ENCODE measurements around the gene DCST2.

Gene DCST2

DNA sequence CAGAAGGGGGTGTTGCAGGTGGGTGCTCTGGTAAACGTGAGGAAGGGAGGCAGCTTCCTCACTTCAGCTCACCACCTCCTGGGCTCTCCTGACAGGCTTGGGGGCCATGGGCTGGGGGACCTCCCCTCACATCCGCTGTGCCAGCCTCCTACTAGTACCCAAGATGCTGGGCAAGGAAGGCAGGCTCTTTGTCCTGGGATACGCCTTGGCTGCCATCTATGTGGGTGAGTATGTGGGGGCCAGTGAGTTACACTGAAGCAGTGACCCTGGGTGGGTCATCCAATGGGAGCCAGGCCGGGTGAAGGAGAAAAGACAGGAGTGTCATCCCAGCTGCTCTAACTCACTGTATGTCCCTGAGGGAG lies 5.7 kb upstream of the DCST2 start:
- H3K9me3 ChIP-seq (ENCODE audit: insufficient read depth, low read depth, low read length): no peaks in the 10 kb centered on the region
- H3K79me2 ChIP-seq (ENCODE audit: insufficient read depth, low read length): no peaks in the 10 kb centered on the region
- no peaks in the 10 kb centered on the region for H3K36me3 ChIP-seq (ENCODE audit: insufficient read depth, low read length)
- H3F3A ChIP-seq (ENCODE audit: low read depth): no peaks in the 10 kb centered on the region
- H3K9me2 ChIP-seq (replicated peaks; ENCODE audit: low read depth, low read length): no peaks in the 10 kb centered on the region
- H3K27me3 ChIP-seq (ENCODE audit: insufficient read depth, low read length, poor library complexity, severe bottlenecking): no peaks in the 10 kb centered on the region
- H3K4me1 ChIP-seq (ENCODE audit: insufficient read depth, low read length, poor library complexity, severe bottlenecking): peaks cover 8% of the 10 kb centered on the region
- H2AFZ ChIP-seq (ENCODE audit: low read length): 0 out of 2 replicates have a peak overlapping the region, but pooled peaks have one; percentile 11
- TF ChIP-seq, protein P1, sequence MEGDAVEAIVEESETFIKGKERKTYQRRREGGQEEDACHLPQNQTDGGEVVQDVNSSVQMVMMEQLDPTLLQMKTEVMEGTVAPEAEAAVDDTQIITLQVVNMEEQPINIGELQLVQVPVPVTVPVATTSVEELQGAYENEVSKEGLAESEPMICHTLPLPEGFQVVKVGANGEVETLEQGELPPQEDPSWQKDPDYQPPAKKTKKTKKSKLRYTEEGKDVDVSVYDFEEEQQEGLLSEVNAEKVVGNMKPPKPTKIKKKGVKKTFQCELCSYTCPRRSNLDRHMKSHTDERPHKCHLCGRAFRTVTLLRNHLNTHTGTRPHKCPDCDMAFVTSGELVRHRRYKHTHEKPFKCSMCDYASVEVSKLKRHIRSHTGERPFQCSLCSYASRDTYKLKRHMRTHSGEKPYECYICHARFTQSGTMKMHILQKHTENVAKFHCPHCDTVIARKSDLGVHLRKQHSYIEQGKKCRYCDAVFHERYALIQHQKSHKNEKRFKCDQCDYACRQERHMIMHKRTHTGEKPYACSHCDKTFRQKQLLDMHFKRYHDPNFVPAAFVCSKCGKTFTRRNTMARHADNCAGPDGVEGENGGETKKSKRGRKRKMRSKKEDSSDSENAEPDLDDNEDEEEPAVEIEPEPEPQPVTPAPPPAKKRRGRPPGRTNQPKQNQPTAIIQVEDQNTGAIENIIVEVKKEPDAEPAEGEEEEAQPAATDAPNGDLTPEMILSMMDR (conservative IDR thresholded peaks at IDR 0.05; ENCODE audit: low read length): no peak
- no peak for TF ChIP-seq EZH2phosphoT487 (IDR thresholded peaks at IDR 0.05; ENCODE audit: borderline replicate concordance)
- H4K20me1 ChIP-seq (ENCODE audit: insufficient read depth, low read length, poor library complexity, severe bottlenecking): no peaks in the 10 kb centered on the region
- no peak overlapping the region for H3K9ac ChIP-seq (ENCODE audit: low read depth, low read length, poor library complexity, severe bottlenecking)
- H3K4me2 ChIP-seq (ENCODE audit: low read depth, low read length, poor library complexity, severe bottlenecking): no peak overlapping the region
- H3K4me3 ChIP-seq (ENCODE audit: low read length, poor library complexity, severe bottlenecking): no peak overlapping the region

DNA sequence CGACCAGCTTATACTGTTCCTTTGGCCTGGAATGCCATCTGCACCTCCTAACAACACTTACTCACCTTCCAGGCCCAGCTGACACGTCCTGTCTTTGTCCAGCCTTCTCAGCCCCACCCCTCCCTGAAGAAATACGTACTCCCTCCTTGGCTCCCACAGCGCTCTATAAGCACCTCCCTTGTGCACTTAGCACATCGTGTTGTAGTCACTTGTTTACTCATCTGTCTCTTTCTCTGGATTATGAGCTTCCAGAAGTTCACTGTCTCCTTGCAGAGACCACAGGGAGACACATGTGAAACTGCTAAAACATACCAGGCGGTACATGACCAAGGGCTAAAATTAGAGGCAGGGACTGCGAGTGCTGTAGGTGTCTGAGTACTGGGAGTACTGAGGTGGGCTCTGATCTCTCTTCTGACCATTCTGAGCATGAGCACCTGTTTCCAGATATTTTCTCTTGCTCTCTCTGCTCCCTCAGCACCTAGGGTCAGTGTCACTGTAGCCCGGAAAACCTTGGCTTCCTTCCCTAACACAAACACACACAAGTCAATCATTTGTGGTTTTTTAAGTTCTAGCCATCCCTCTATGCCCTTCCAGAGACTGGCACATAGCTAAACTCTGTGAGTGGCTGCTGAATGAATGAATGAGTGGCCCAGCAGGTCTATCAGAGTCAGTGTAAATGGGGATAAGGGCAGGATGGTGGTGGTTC lies 5.2 kb upstream of the DCST2 start:
- Histone ChIP-seq H3K4me2 (ENCODE audit: low read depth, low read length, poor library complexity, severe bottlenecking) (no peak overlapping the region), H3K27me3 (ENCODE audit: insufficient read depth, low read length, poor library complexity, severe bottlenecking) (no peaks in the 10 kb centered on the region), H2AFZ (ENCODE audit: low read length) (0 out of 2 replicates have a peak overlapping the region, but pooled peaks have one; percentile 11)

DNA sequence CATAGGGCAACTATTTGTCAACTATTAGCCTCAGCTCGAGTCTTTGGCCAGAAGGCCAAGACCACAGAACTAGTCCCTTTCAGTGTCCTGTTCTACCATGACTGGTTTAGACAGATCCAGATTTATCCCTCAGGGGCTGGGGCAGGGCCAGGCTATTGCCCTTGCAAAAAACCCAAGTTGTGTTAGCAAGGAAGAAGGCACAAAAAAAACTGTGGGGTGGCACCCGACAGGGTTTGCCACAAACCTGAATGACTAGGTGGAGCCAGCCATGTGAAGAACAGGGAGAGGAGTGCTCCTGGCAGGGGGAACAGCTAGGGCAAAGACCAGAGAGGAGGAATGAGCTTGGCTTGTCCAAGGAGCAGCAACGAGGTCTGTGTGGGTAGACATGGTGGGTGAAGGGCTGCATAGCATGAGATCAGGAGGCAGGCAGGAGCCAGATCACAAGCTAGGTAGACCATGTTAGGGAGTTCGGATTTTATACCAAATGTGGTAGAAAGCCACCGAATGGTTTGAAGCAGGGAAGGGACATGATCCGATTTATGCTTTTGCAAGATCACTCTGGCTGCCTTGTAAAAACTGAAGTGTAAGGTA lies 4.4 kb upstream of the DCST2 start:
- no peak overlapping the region for H2AFZ ChIP-seq (ENCODE audit: low read length)
- no peak overlapping the region for H3K4me2 ChIP-seq (ENCODE audit: low read depth, low read length, poor library complexity, severe bottlenecking)
- no peaks in the 10 kb centered on the region for H3K27me3 ChIP-seq (ENCODE audit: insufficient read depth, low read length, poor library complexity, severe bottlenecking)
- no peaks in the 10 kb centered on the region for H3K9me3 ChIP-seq (ENCODE audit: insufficient read depth, low read depth, low read length)
- H3F3A ChIP-seq (ENCODE audit: low read depth): no peaks in the 10 kb centered on the region
- TF ChIP-seq, protein P1 (conservative IDR thresholded peaks at IDR 0.05; ENCODE audit: low read length): no peak
- no peak for TF ChIP-seq EZH2phosphoT487 (IDR thresholded peaks at IDR 0.05; ENCODE audit: borderline replicate concordance)
- peaks cover 7% of the 10 kb centered on the region for H3K4me1 ChIP-seq (ENCODE audit: insufficient read depth, low read length, poor library complexity, severe bottlenecking)
- no peaks in the 10 kb centered on the region for H3K36me3 ChIP-seq (ENCODE audit: insufficient read depth, low read length)
- no peak overlapping the region for H3K4me3 ChIP-seq (ENCODE audit: low read length, poor library complexity, severe bottlenecking)
- no peaks in the 10 kb centered on the region for H3K79me2 ChIP-seq (ENCODE audit: insufficient read depth, low read length)
- H4K20me1 ChIP-seq (ENCODE audit: insufficient read depth, low read length, poor library complexity, severe bottlenecking): no peaks in the 10 kb centered on the region
- no peaks in the 10 kb centered on the region for H3K9me2 ChIP-seq (replicated peaks; ENCODE audit: low read depth, low read length)
- H3K9ac ChIP-seq (ENCODE audit: low read depth, low read length, poor library complexity, severe bottlenecking): no peak overlapping the region

More for the DNA sequence above, 5.2 kb upstream of the DCST2 start:
- TF ChIP-seq EZH2phosphoT487 (IDR thresholded peaks at IDR 0.05; ENCODE audit: borderline replicate concordance): no peak
- TF ChIP-seq, protein P1 (conservative IDR thresholded peaks at IDR 0.05; ENCODE audit: low read length): no peak
- Histone ChIP-seq H3K79me2 (ENCODE audit: insufficient read depth, low read length) (no peaks in the 10 kb centered on the region), H4K20me1 (ENCODE audit: insufficient read depth, low read length, poor library complexity, severe bottlenecking) (no peaks in the 10 kb centered on the region), H3K36me3 (ENCODE audit: insufficient read depth, low read length) (no peaks in the 10 kb centered on the region), H3K9me3 (ENCODE audit: insufficient read depth, low read depth, low read length) (no peaks in the 10 kb centered on the region), H3K9ac (ENCODE audit: low read depth, low read length, poor library complexity, severe bottlenecking) (no peak overlapping the region), H3K9me2 (replicated peaks; ENCODE audit: low read depth, low read length) (no peaks in the 10 kb centered on the region), H3K4me1 (ENCODE audit: insufficient read depth, low read length, poor library complexity, severe bottlenecking) (peaks cover 7% of the 10 kb centered on the region), H3F3A (ENCODE audit: low read depth) (no peaks in the 10 kb centered on the region), H3K4me3 (ENCODE audit: low read length, poor library complexity, severe bottlenecking) (no peak overlapping the region)
